RWPE1 (cell line): Measurements from ENCODE around the gene ANKRD33.

ENCODE experiments used
- CTCF ChIA-PET: fragments of 350-600 bp; sonication (Branson Sonifier 250); formaldehyde crosslinking; extraction: SDS; loops from one replicate; lab custom pipeline; 2021; lab: Yijun Ruan, JAX
- POLR2A ChIA-PET: fragments of 400-600 bp; formaldehyde crosslinking; extraction: SDS; loops from one replicate; lab custom pipeline; 2020; ENCODE audit warnings: antibody characterized with exemption; ENCODE audit not compliant: low non-redundant PET; lab: Yijun Ruan, JAX
- DNase-seq: peaks from one replicate; pipeline ENCODE4 v3.0.0; 2012; ENCODE audit warnings: low spot score
- H3K27ac ChIP-seq: fragments of 450-650 bp; 2 replicates; pipeline ENCODE4 v1.5.1; 2017
- TF ChIP-seq, protein P1 (sequence below): fragments of 450-650 bp; conservative IDR thresholded peaks from 2 replicates; pipeline ENCODE4 v1.5.1; 2017; ENCODE audit warnings: low read depth, mild to moderate bottlenecking

The ANKRD33 gene, protein sequence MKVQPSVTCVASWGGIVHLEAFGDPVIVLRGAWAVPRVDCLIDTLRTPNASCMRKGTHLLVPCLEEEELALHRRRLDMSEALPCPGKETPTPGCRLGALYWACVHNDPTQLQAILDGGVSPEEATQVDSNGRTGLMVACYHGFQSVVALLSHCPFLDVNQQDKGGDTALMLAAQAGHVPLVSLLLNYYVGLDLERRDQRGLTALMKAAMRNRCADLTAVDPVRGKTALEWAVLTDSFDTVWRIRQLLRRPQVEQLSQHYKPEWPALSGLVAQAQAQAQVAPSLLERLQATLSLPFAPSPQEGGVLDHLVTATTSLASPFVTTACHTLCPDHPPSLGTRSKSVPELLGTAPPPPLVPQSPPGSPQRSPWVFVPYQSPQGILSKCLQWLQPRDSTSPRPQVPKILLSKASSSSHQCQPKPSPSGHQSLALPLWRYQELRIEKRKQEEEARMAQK

DNA sequence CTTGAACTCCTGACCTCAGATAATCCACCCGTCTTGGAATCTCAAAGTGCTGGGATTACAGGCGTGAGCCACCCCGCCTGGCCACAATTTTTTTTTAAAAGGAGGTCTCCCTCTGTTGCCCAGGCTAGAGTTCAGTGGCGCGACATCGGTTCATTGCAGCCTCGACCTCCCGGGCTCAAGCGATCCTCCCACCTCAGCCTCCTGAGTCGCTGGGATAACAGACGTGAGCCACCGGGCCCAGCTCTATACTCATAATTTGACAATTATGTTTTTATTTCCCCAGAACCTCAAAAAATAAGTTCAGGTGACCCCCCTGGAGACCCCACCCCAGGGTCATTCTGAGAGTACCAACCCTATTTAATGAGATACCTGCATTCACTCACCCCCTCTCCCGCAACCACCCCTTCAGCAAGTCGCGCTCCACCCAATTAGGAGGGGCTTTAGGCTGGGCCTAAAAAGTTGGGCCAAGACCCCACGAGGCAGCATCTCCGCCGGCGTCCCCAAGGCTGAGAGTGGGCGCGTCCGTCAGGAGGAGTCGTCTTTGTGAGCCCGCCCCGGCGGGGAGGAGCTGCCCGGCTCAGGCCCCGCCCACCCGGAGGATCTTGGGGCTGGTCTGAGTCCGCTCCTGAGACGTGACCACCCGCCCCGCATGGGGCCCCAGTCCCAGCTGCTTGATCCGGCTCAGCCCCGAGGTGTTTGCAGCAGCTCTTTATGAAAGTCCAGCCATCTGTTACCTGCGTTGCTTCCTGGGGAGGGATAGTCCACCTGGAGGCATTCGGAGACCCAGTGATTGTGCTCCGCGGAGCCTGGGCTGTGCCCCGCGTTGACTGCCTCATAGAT is at the start of gene ANKRD33:
Gene ANKRD33, plus strand, starts transcription at position 628 of the 840 bp plus-strand sequence. Its CDS starts 84 bp downstream, at position 712.
- POLR2A ChIA-PET, result no interaction called here
- DNase-seq, result no peak
- CTCF ChIA-PET, result interaction anchor here (1.0 kb wide), 2 partner anchors 12 to 136 kb away, joined by 3 to 4 read pairs; no protein-coding TSS in a partner anchor
- TF ChIP-seq, protein P1, sequence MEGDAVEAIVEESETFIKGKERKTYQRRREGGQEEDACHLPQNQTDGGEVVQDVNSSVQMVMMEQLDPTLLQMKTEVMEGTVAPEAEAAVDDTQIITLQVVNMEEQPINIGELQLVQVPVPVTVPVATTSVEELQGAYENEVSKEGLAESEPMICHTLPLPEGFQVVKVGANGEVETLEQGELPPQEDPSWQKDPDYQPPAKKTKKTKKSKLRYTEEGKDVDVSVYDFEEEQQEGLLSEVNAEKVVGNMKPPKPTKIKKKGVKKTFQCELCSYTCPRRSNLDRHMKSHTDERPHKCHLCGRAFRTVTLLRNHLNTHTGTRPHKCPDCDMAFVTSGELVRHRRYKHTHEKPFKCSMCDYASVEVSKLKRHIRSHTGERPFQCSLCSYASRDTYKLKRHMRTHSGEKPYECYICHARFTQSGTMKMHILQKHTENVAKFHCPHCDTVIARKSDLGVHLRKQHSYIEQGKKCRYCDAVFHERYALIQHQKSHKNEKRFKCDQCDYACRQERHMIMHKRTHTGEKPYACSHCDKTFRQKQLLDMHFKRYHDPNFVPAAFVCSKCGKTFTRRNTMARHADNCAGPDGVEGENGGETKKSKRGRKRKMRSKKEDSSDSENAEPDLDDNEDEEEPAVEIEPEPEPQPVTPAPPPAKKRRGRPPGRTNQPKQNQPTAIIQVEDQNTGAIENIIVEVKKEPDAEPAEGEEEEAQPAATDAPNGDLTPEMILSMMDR, result no peak
- no peak within 1 kb of the TSS for H3K27ac ChIP-seq

DNA sequence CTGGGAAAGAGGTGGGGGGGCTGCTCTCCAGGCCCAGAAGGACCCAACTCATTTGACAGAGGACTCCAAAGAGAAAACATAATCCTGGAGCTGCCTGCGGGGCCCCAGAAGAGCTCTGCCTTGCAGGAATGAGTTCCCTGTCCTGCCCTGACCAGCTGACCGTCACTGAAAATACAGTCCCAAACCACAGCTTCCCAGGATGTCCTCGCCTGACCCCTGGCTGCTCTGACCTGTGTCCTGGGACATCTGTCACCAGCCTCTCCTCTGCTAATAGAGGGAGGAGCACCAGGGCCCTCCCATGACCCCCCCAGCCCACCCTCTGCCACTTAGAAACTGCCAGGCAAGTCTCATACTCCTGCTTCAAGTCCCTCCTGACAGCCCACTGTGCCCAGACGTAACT is 49.1 kb upstream of the ANKRD33 start:
- CTCF ChIA-PET, result interaction anchor here (0.7 kb wide), 1 partner anchor 995 kb away, joined by 3 read pairs; no protein-coding TSS in a partner anchor

DNA sequence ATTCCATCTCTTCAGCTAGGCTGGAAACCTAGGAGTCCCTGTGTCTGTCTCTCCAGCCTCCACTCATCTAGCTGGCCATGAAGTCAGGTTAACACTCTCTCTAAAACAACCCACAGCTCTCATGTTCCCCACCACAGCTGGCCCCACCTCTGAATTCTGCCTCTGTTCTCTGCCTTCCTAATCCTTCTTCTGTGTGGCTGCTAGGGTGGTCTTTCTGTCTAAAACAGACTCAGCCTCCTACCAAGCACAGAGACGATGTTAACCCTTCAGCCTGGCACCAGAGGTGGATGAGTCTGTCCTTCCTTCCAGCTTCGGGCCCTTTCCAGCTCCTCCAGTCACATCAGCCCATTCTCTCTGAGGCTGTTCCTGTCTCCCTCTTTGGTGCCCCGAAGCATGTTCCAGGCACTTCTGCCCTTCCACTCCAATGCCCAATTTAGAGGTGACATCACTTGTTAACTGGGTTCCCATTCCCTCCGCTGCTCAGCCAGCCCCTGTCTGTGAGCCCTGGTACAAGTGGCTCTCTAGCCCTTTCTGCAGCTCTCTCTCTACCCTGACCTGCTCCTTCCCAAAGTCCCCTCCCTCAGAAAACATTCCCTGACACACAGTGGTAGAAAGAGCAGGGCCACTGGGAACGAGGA is 48.5 kb upstream of the ANKRD33 start:
- no peak for DNase-seq
- TF ChIP-seq, protein P1, result no peak
- no peak overlapping the region for H3K27ac ChIP-seq
- POLR2A ChIA-PET, result no interaction called here
- CTCF ChIA-PET, result interaction anchor here (0.7 kb wide), 1 partner anchor 994 kb away, joined by 3 read pairs; no protein-coding TSS in a partner anchor

More for the DNA sequence above, 49.1 kb upstream of the ANKRD33 start:
- POLR2A ChIA-PET, result no interaction called here
- TF ChIP-seq, protein P1, result no peak
- DNase-seq, result no peak
- H3K27ac ChIP-seq, result no peak overlapping the region

DNA sequence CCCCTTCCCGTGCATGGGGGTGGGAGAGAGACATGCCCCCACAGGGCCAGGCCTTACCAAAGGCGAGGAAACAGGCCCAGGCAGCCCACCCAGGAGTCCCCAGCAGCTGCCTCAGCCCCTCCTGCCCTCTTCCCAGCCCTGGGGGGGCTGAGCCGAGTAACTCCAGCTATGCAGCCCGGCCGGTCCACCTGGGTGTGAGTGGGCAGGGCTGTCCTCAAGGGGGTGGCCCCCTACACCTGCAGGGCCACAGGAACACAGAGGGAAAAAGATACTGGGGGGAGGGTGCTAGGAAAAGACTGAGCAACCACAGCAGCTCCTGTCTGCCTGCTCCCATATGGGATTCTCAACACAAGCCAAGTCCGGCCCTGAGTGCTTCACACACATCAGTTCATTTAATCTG is 46.9 kb upstream of the ANKRD33 start:
- no peak for DNase-seq
- H3K27ac ChIP-seq, result no peak overlapping the region
- TF ChIP-seq, protein P1, result no peak
- CTCF ChIA-PET, result interaction anchor here (0.6 kb wide), 1 partner anchor 52 kb away, joined by 5 read pairs; no protein-coding TSS in a partner anchor
- POLR2A ChIA-PET, result no interaction called here

DNA sequence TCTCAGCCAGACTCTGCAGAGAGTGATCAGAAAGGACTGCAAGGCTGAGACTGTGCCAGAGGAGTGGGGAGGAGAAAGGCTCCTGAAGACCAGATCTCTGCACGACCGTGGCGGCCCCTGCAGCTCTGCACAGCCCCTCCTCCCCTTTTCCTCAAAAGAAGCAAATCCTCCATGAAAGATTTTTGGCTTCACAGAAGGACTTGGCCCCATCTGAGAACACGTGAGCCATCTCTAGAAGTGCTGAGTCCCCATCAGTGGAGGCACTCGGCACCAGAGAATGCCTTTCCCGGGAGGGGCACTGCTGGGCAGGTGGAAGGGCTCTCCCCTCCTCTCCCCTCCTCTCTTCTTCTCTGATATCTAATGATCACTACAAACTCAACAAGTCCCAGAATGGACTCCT is 46.2 kb upstream of the ANKRD33 start:
- CTCF ChIA-PET, result no interaction called here
- TF ChIP-seq, protein P1, result no peak
- POLR2A ChIA-PET, result no interaction called here
- DNase-seq, result no peak
- no peak overlapping the region for H3K27ac ChIP-seq

DNA sequence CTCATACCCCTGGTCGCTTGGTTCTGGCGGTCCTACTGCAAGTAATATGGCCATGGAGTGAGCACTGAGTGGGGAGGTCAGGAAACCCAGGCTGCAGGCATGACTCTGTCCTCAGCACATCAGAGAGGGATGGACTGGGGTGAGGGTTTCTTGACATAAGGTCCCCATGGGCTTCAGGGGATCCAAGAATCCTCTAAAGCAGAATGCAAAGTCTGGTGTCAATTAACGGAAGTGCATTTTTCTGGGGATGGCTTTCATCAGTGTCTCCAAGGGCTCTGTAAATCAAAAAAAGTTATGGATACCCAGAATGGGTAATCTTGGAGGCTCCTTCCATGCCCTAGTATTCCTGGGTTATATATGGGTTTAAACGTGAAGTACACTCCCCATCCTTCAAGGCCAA is 43.0 kb upstream of the ANKRD33 start:
- TF ChIP-seq, protein P1, result no peak
- ChIA-PET POLR2A (no interaction called here), CTCF (no interaction called here)
- no peak for DNase-seq
- no peak overlapping the region for H3K27ac ChIP-seq
